GM12878 (cell line): ENCODE measurements around the gene VASP. TPM values are rescaled to one million over a fixed set of nuclear protein-coding genes. Genes with fewer than 3 reads are reported as not detected.

Experiments used
- BCL11A ChIP-seq: IDR thresholded peaks from 2 replicates; pipeline ENCODE4 v1.6.1; 2011; ENCODE audit warnings: low read depth, low read length
- BRCA1 ChIP-seq: IDR thresholded peaks from 2 replicates; pipeline ENCODE4 v1.6.1; 2011; ENCODE audit warnings: low read depth, low read length, improper control_type of control experiment
- CHD1 ChIP-seq: IDR thresholded peaks from 2 replicates; pipeline ENCODE4 v1.6.1; 2012; ENCODE audit warnings: low read depth, low read length, improper control_type of control experiment
- CHD2 ChIP-seq: IDR thresholded peaks from 2 replicates; pipeline ENCODE4 v1.6.1; 2011; ENCODE audit warnings: low read depth, low read length, improper control_type of control experiment, borderline replicate concordance
- GATAD2B ChIP-seq: fragments of 450-650 bp; conservative IDR thresholded peaks from 2 replicates; pipeline ENCODE4 v1.6.1; 2017; ENCODE audit warnings: low read depth, mild to moderate bottlenecking, moderate library complexity
- HDGF ChIP-seq: fragments of 450-650 bp; IDR thresholded peaks from 2 replicates; pipeline ENCODE4 v1.6.1; 2016; ENCODE audit warnings: antibody characterized with exemption
- IKZF1 ChIP-seq: fragments of 450-650 bp; conservative IDR thresholded peaks from 2 replicates; pipeline ENCODE4 v1.6.1; 2017; ENCODE audit warnings: antibody characterized with exemption, mild to moderate bottlenecking
- IKZF2 ChIP-seq, 2 experiments: fragments of 450-650 bp; IDR thresholded peaks; 2 replicates each; pipeline ENCODE4 v1.6.1; 2017; ENCODE audit warnings: mild to moderate bottlenecking in 2 of 2, moderate library complexity in 2 of 2
- JUND ChIP-seq: IDR thresholded peaks from 2 replicates; pipeline ENCODE4 v1.6.1; 2012; ENCODE audit warnings: low read depth, mild to moderate bottlenecking, low read length, improper control_type of control experiment, moderate library complexity
- MEF2A ChIP-seq: IDR thresholded peaks from 2 replicates; pipeline ENCODE4 v1.6.1; 2011; ENCODE audit warnings: low read depth, mild to moderate bottlenecking, low read length, moderate library complexity; ENCODE audit not compliant: insufficient read depth
- MEF2B ChIP-seq: fragments of 450-650 bp; IDR thresholded peaks from 2 replicates; pipeline ENCODE4 v1.6.1; 2018; ENCODE audit warnings: mild to moderate bottlenecking, moderate library complexity; ENCODE audit not compliant: partially characterized antibody, poor library complexity, severe bottlenecking
- MYC ChIP-seq: IDR thresholded peaks from 2 replicates; pipeline ENCODE4 v1.6.1; 2011; ENCODE audit warnings: mild to moderate bottlenecking, low read length, moderate library complexity, inconsistent platforms; ENCODE audit not compliant: insufficient read depth, insufficient replicate concordance, insufficient read length, severe bottlenecking
- NR2F1 ChIP-seq: fragments of 450-650 bp; conservative IDR thresholded peaks from 2 replicates; pipeline ENCODE4 v1.6.1; 2017; ENCODE audit warnings: mild to moderate bottlenecking
- POU2F2 ChIP-seq: IDR thresholded peaks from 3 replicates; pipeline ENCODE4 v1.6.1; 2011; ENCODE audit warnings: low read depth, mild to moderate bottlenecking, low read length, borderline replicate concordance
- REST ChIP-seq: IDR thresholded peaks from 2 replicates; pipeline ENCODE4 v1.6.1; 2012; ENCODE audit warnings: mild to moderate bottlenecking, low read depth, low read length
- SMAD1 ChIP-seq: fragments of 450-650 bp; IDR thresholded peaks from 2 replicates; pipeline ENCODE4 v1.6.1; 2018; ENCODE audit warnings: mild to moderate bottlenecking, low read depth; ENCODE audit not compliant: partially characterized antibody
- SMARCA5 ChIP-seq: fragments of 450-650 bp; IDR thresholded peaks from 2 replicates; pipeline ENCODE4 v1.6.1; 2017; ENCODE audit warnings: mild to moderate bottlenecking
- SUZ12 ChIP-seq: fragments of 200-600 bp; sonication (generic); IDR thresholded peaks from one replicate; pipeline ENCODE4 v1.6.1; 2018; ENCODE audit warnings: antibody characterized with exemption, mild to moderate bottlenecking; ENCODE audit not compliant: unreplicated experiment
- TARDBP ChIP-seq: IDR thresholded peaks from 2 replicates; pipeline ENCODE4 v1.6.1; 2016; ENCODE audit warnings: borderline replicate concordance
- TCF3 ChIP-seq: IDR thresholded peaks from 2 replicates; pipeline ENCODE4 v1.6.1; 2012; ENCODE audit warnings: low read depth, mild to moderate bottlenecking, low read length, borderline replicate concordance; ENCODE audit not compliant: insufficient read depth
- WRNIP1 ChIP-seq: IDR thresholded peaks from 2 replicates; pipeline ENCODE4 v1.6.1; 2011; ENCODE audit warnings: low read depth, low read length, improper control_type of control experiment, borderline replicate concordance
- ZBED1 ChIP-seq: IDR thresholded peaks from 2 replicates; pipeline ENCODE4 v1.6.1; 2016; ENCODE audit warnings: borderline replicate concordance
- polyA plus RNA-seq, 11 experiments: library from polyadenylated mRNA; depleted of rRNA in 4 of 11; unstranded in 6 of 11; stranded (reverse) in 5 of 11; fragments of >200 nt; fragmentation: Nextera tagmentation in 4 of 11; fragmentation: Illumina TruSeq in 1 of 11; extraction: Ambion mirVana in 4 of 11; extraction: Trizol in 1 of 11; gene quantifications; 1 replicate in 1 of 11; 2 replicates in 10 of 11; pipeline versions ENCODE4 v1.2.1 to v1.2.3, GENCODE V29; 2011 to 2016; ENCODE audit warnings: inconsistent platforms in 2 of 11, missing spikeins in 2 of 11, low read depth in 1 of 11
- total RNA-seq, 4 experiments: library from RNA; depleted of rRNA in 3 of 4; stranded (reverse); fragments of >200 nt in 3 of 4; fragmentation: Illumina TruSeq in 1 of 4; extraction: Trizol in 1 of 4; gene quantifications; 2 replicates each; pipeline versions ENCODE4 v1.2.1 to v1.2.3, GENCODE V29; 2013 to 2021
- TF ChIP-seq, protein P1 (sequence below): fragments of 450-650 bp; IDR thresholded peaks from 2 replicates; pipeline ENCODE4 v1.6.1; 2018; ENCODE audit warnings: borderline replicate concordance, mild to moderate bottlenecking; ENCODE audit not compliant: partially characterized antibody
- TF ChIP-seq, protein P2 (sequence below): fragments of 450-650 bp; IDR thresholded peaks from 2 replicates; pipeline ENCODE4 v1.6.1; 2017; ENCODE audit warnings: mild to moderate bottlenecking, low read depth, inconsistent platforms; ENCODE audit not compliant: poor library complexity, severe bottlenecking

Gene VASP
- total and polyA plus RNA-seq, 10 of the 15 experiments (the other 5 are each of a cell fraction or from before 2014, with no cell fraction given) = 19.5 to 298 (median 84.8) TPM

DNA sequence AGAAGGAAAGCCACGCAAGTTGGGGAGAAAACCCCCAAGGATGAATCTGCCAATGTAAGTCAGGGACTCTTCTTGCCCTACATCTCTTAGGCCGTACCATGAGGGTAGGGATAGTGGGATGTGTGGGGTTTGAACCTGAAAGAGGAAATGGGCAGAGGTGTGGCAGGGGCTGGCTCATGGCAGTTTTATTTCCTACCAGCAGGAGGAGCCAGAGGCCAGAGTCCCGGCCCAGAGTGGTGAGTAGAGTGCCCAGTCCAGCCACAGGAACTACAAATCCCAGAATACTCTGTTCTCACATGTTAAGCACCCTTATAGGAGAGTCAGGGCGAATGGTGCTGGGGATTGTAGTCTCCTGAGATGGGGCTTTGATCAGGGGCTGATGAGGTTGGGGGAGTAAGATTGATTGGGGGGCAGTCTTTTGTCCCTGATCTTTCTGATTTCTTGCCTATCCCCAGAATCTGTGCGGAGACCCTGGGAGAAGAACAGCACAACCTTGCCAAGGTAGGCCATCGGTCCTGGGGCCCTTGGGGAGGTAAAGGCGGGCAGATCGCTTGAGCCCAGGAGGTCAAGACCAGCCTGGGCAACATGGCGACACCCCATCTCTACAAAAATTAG lies 16.5 kb downstream of the VASP start (continued):
- TF ChIP-seq REST = no peak
- TF ChIP-seq GATAD2B = no peak
- TF ChIP-seq WRNIP1 = no peak
- peak; percentile 63; the same call in 1 of the 2 replicates for TF ChIP-seq TARDBP
- TF ChIP-seq JUND = no peak
- TF ChIP-seq SMARCA5 = no peak
- TF ChIP-seq MEF2B = no peak
- TF ChIP-seq NR2F1 = peak; percentile 32; the same call in 1 of the 2 replicates
- peak in 1 of 2 experiments; percentile 58; a peak in 1 of 4 replicates for TF ChIP-seq IKZF2 (IDR thresholded peaks at IDR 0.05)
- no peak for TF ChIP-seq MEF2A
- TF ChIP-seq, protein P1, sequence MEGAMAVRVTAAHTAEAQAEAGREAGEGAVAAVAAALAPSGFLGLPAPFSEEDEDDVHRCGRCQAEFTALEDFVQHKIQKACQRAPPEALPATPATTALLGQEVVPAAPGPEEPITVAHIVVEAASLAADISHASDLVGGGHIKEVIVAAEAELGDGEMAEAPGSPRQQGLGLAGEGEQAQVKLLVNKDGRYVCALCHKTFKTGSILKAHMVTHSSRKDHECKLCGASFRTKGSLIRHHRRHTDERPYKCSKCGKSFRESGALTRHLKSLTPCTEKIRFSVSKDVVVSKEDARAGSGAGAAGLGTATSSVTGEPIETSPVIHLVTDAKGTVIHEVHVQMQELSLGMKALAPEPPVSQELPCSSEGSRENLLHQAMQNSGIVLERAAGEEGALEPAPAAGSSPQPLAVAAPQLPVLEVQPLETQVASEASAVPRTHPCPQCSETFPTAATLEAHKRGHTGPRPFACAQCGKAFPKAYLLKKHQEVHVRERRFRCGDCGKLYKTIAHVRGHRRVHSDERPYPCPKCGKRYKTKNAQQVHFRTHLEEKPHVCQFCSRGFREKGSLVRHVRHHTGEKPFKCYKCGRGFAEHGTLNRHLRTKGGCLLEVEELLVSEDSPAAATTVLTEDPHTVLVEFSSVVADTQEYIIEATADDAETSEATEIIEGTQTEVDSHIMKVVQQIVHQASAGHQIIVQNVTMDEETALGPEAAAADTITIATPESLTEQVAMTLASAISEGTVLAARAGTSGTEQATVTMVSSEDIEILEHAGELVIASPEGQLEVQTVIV = no peak
- TF ChIP-seq IKZF1 = peak; percentile 76
- TF ChIP-seq SUZ12 = no peak
- TF ChIP-seq SMAD1 = no peak
- no peak for TF ChIP-seq BCL11A
- no peak for TF ChIP-seq CHD1
- no peak for TF ChIP-seq TCF3
- TF ChIP-seq BRCA1 = no peak
- no peak for TF ChIP-seq MYC
- TF ChIP-seq CHD2 = 0 out of 2 replicates have a peak, but pooled peaks have one; percentile 15
- TF ChIP-seq ZBED1 = no peak
- TF ChIP-seq POU2F2 = no peak
- TF ChIP-seq, protein P2, sequence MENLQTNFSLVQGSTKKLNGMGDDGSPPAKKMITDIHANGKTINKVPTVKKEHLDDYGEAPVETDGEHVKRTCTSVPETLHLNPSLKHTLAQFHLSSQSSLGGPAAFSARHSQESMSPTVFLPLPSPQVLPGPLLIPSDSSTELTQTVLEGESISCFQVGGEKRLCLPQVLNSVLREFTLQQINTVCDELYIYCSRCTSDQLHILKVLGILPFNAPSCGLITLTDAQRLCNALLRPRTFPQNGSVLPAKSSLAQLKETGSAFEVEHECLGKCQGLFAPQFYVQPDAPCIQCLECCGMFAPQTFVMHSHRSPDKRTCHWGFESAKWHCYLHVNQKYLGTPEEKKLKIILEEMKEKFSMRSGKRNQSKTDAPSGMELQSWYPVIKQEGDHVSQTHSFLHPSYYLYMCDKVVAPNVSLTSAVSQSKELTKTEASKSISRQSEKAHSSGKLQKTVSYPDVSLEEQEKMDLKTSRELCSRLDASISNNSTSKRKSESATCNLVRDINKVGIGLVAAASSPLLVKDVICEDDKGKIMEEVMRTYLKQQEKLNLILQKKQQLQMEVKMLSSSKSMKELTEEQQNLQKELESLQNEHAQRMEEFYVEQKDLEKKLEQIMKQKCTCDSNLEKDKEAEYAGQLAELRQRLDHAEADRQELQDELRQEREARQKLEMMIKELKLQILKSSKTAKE = no peak
- TF ChIP-seq HDGF = no peak
